ENCODE measurements around the gene RORC. TPM values are rescaled to one million over a fixed set of nuclear protein-coding genes. Genes with fewer than 3 reads are reported as not detected.

RORC gene
- total and polyA plus RNA-seq, 2 of the 8 experiments (the other 6 are each of a cell fraction or from before 2014, with no cell fraction given): 0.44 to 0.54 TPM

DNA sequence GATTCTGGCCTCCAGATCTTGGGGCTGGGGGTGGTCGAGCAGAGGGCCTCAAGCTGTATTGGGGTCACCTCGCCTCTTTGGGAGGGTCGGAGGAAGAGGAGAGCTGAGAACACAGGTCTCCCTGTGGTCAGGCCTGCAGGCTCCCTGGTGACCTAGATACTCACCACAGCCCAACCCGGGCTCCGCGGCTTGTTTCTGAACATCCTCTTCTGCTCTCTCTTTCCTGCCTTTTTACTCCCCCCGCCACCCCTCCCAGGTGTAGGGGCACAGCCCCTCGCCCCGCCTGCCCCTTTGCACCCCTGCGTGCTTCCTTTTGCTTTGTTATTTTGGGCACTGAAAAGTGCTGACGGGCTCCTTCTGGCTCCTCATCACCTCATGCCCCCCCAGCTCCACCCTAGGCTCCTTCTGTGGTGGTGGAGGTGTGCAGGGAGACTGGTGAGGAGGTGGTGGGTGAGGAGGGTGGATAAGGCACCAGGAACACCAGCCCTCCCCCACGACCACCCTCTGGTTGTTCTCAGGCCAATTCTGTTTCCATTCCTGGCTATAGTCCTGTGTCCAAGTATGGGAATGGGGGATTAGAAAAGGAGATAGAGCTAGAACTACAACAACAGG is 15.8 kb downstream of the RORC start:
- Histone ChIP-seq H3K23ac (ENCODE audit: insufficient read length) (no peak overlapping the region), H3K27ac (ENCODE audit: low read depth, low read length) (no peak overlapping the region), H4K20me1 (replicated peaks in 1 of 2; ENCODE audit: control insufficient read depth in 1 of 2, insufficient read depth in 2 of 2, low read length in 2 of 2) (no peaks in the 10 kb centered on the region), H2AFZ (ENCODE audit: low read length) (no peak overlapping the region), H2BK120ac (replicated peaks; ENCODE audit: low read depth, low read length) (no peak overlapping the region), H4K5ac (ENCODE audit: insufficient read length, low read depth, low read length) (no peak overlapping the region), H4K91ac (replicated peaks; ENCODE audit: insufficient read length, low read length) (no peak overlapping the region), H3K36me3 (ENCODE audit: control insufficient read depth in 2 of 4, insufficient read depth in 4 of 4, low read length in 3 of 4) (no peaks in the 10 kb centered on the region), H4K8ac (ENCODE audit: extremely low read depth, insufficient read depth, low read length) (no peak overlapping the region), H3K4me1 (replicated peaks in 1 of 4; ENCODE audit: control insufficient read depth in 3 of 4, insufficient read depth in 4 of 4, low read length in 3 of 4) (no peaks in the 10 kb centered on the region; a peak in 1 of 7 replicates), H3K23me2 (ENCODE audit: low read depth, low read length) (no peaks in the 10 kb centered on the region; the same call in 1 of the 2 replicates), H2BK12ac (ENCODE audit: low read depth, low read length) (no peak overlapping the region), H3K79me1 (ENCODE audit: low read depth, low read length) (no peaks in the 10 kb centered on the region), H2BK15ac (ENCODE audit: low read length) (no peak overlapping the region), H3K9ac (replicated peaks in 1 of 4; ENCODE audit: extremely low read depth in 1 of 4, low read depth in 3 of 4, low read length in 3 of 4) (no peak overlapping the region), H3K27me3 (replicated peaks in 1 of 4; ENCODE audit: control insufficient read depth in 3 of 4, extremely low read depth in 1 of 4, insufficient read depth in 3 of 4, low read length in 3 of 4) (no peaks in the 10 kb centered on the region), H2BK20ac (ENCODE audit: low read length) (no peak overlapping the region), H3K14ac (ENCODE audit: insufficient read length) (no peak overlapping the region), H3K9me3 (ENCODE audit: insufficient read depth in 2 of 2, low read depth in 1 of 2, low read length in 1 of 2) (no peaks in the 10 kb centered on the region), H3K4ac (replicated peaks; ENCODE audit: insufficient read length, low read depth, low read length) (no peak overlapping the region), H2AK5ac (ENCODE audit: low read depth, low read length) (no peak overlapping the region), H3K79me2 (ENCODE audit: control insufficient read depth in 1 of 2, insufficient read depth in 2 of 2, low read length in 2 of 2) (no peaks in the 10 kb centered on the region), H3K56ac (replicated peaks; ENCODE audit: insufficient read length, low read depth, low read length) (no peak overlapping the region), H3K18ac (ENCODE audit: extremely low read depth, low read length) (no peak overlapping the region), H2BK5ac (ENCODE audit: low read depth, low read length) (no peak overlapping the region), H3K4me2 (ENCODE audit: insufficient read depth in 1 of 2, low read depth in 2 of 2, low read length in 2 of 2) (no peak overlapping the region), H3K4me3 (ENCODE audit: extremely low read depth in 1 of 4, insufficient read depth in 2 of 4, low read depth in 3 of 4, low read length in 4 of 4) (no peak overlapping the region)
- 77% methylated on average over 8 of the region's 12 CpGs; no CpG with 5 or more reads in 1 of the 2 experiments for WGBS, 2 experiments (ENCODE audit: extremely low coverage in 1 of 2, insufficient coverage in 1 of 2, insufficient read length in 1 of 2, insufficient replicate concordance in 2 of 2, low coverage in 1 of 2, low lambda C conversion rate in 2 of 2, missing lambda C conversion rate in 1 of 2)
- no peak for DNase-seq (ENCODE audit: low read depth in 1 of 2, low spot score in 2 of 2)
- FAIRE-seq: no peak
- POLR2A ChIA-PET (ENCODE audit: partially characterized antibody): interaction anchor here (1.4 kb wide), 1 partner anchor 82 kb away, joined by 3 read pairs; no protein-coding TSS in a partner anchor
- CTCF ChIA-PET (ENCODE audit: partially characterized antibody): interaction anchor here (1.2 kb wide), 1 partner anchor 77 kb away, joined by 4 read pairs; no protein-coding TSS in a partner anchor
- TF ChIP-seq EP300 (IDR thresholded peaks at IDR 0.05; ENCODE audit: borderline replicate concordance in 1 of 2, low read depth in 2 of 2, low read length in 2 of 2): no peak
- no peak for TF ChIP-seq ATF2 (IDR thresholded peaks at IDR 0.05; ENCODE audit: low read length)
- no peak for TF ChIP-seq TBP (IDR thresholded peaks at IDR 0.05; ENCODE audit: low read depth, low read length)
- TF ChIP-seq SP2 (IDR thresholded peaks at IDR 0.05; ENCODE audit: low read length): no peak
- no peak for TF ChIP-seq POU5F1 (IDR thresholded peaks at IDR 0.05; ENCODE audit: low read depth, low read length)
- TF ChIP-seq TAF1 (IDR thresholded peaks at IDR 0.05; ENCODE audit: low read depth, low read length): no peak
- TF ChIP-seq BRCA1 (IDR thresholded peaks at IDR 0.05; ENCODE audit: low read depth, low read length): no peak
- no peak for TF ChIP-seq PHF8 (conservative IDR thresholded peaks at IDR 0.05; ENCODE audit: low read depth, low read length)
- TF ChIP-seq, protein P1, sequence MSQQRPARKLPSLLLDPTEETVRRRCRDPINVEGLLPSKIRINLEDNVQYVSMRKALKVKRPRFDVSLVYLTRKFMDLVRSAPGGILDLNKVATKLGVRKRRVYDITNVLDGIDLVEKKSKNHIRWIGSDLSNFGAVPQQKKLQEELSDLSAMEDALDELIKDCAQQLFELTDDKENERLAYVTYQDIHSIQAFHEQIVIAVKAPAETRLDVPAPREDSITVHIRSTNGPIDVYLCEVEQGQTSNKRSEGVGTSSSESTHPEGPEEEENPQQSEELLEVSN (IDR thresholded peaks at IDR 0.05): no peak
- no peak for TF ChIP-seq SIX5 (IDR thresholded peaks at IDR 0.05; ENCODE audit: low read depth, low read length)
- TF ChIP-seq SAP30 (IDR thresholded peaks at IDR 0.05; ENCODE audit: insufficient read depth, insufficient replicate concordance, low read length): no peak

Data from H1 (cell line).